Neuronal stem cell (in vitro differentiated cells): ENCODE data around the gene PLCH2.
A peak's percentile ranks its signal among the peaks of the same experiment; 100 is the strongest.

Source experiments
- DNase-seq: peaks from one replicate; pipeline ENCODE4 v3.0.0-alpha.2; 2013; ENCODE audit warnings: low spot score
- H2AFZ ChIP-seq: one replicate; pipeline ENCODE4 v1.6.1; 2013; ENCODE audit warnings: mild to moderate bottlenecking, low read length, inconsistent platforms
- H2AK5ac ChIP-seq: 2 replicates; pipeline ENCODE4 v1.6.1; 2013; ENCODE audit warnings: low read depth, mild to moderate bottlenecking, inconsistent platforms, low read length, moderate library complexity, mixed read lengths
- H2BK120ac ChIP-seq: 2 replicates; pipeline ENCODE4 v1.6.1; 2013; ENCODE audit warnings: low read depth, mild to moderate bottlenecking, inconsistent platforms, low read length, moderate library complexity, mixed read lengths
- H2BK12ac ChIP-seq: one replicate; pipeline ENCODE4 v1.6.1; 2013; ENCODE audit warnings: low read length, inconsistent platforms
- H2BK15ac ChIP-seq: 2 replicates; pipeline ENCODE4 v1.6.1; 2013; ENCODE audit warnings: mild to moderate bottlenecking, low read length, inconsistent platforms, mixed read lengths
- H2BK5ac ChIP-seq: one replicate; pipeline ENCODE4 v1.6.1; 2013; ENCODE audit warnings: inconsistent platforms, mild to moderate bottlenecking, low read length, moderate library complexity
- H3K14ac ChIP-seq: one replicate; pipeline ENCODE4 v1.6.1; 2013; ENCODE audit warnings: low read length, inconsistent platforms
- H3K18ac ChIP-seq: 2 replicates; pipeline ENCODE4 v1.6.1; 2013; ENCODE audit warnings: low read length, inconsistent platforms
- H3K23ac ChIP-seq: 2 replicates; pipeline ENCODE4 v1.6.1; 2013; ENCODE audit warnings: low read depth, mild to moderate bottlenecking, mixed read lengths, low read length, inconsistent platforms; ENCODE audit not compliant: poor library complexity
- H3K27ac ChIP-seq: replicated peaks from 3 replicates; pipeline ENCODE4 v1.5.1; 2013; ENCODE audit warnings: low read length, inconsistent platforms
- H3K27me3 ChIP-seq, 3 experiments: 2 replicates each; pipeline ENCODE4 v1.6.1; 2013; ENCODE audit warnings: low read length in 3 of 3, mild to moderate bottlenecking in 2 of 3, inconsistent platforms in 1 of 3, low read depth in 1 of 3, mixed read lengths in 1 of 3, moderate library complexity in 1 of 3; ENCODE audit not compliant: control insufficient read depth in 3 of 3, insufficient read depth in 3 of 3
- H3K36me3 ChIP-seq, 2 donors: replicated peaks in 1 of 2; 2 replicates each; pipeline ENCODE4 v1.6.1; 2013; ENCODE audit warnings: low read length in 2 of 2; ENCODE audit not compliant: control insufficient read depth in 2 of 2, insufficient read depth in 2 of 2
- H3K4ac ChIP-seq: 2 replicates; pipeline ENCODE4 v1.6.1; 2013; ENCODE audit warnings: inconsistent platforms, mild to moderate bottlenecking, low read length, moderate library complexity
- H3K4me1 ChIP-seq, 2 donors: 1 replicate in 1 of 2; 2 replicates in 1 of 2; pipeline ENCODE4 v1.6.1; 2013; ENCODE audit warnings: low read length in 2 of 2, low read depth in 1 of 2; ENCODE audit not compliant: control insufficient read depth in 2 of 2, insufficient read depth in 1 of 2
- H3K4me2 ChIP-seq: one replicate; pipeline ENCODE4 v1.6.1; 2013; ENCODE audit warnings: mild to moderate bottlenecking, low read length, inconsistent platforms; ENCODE audit not compliant: insufficient read depth, poor library complexity, severe bottlenecking
- H3K4me3 ChIP-seq, 2 donors: 2 replicates each; pipeline ENCODE4 v1.5.1; 2013; ENCODE audit warnings: low read length in 2 of 2, mild to moderate bottlenecking in 2 of 2, inconsistent platforms in 1 of 2, moderate library complexity in 1 of 2
- H3K79me1 ChIP-seq: one replicate; pipeline ENCODE4 v1.6.1; 2013; ENCODE audit warnings: low read depth, mild to moderate bottlenecking, inconsistent platforms, low read length, moderate library complexity
- H3K9ac ChIP-seq: one replicate; pipeline ENCODE4 v1.6.1; 2013; ENCODE audit warnings: mild to moderate bottlenecking, low read depth, low read length, inconsistent platforms; ENCODE audit not compliant: poor library complexity
- H3K9me3 ChIP-seq, 2 donors: replicated peaks in 1 of 2; 2 replicates each; pipeline versions ENCODE3 to v1.6.1; 2013; ENCODE audit warnings: low read length in 2 of 2, mild to moderate bottlenecking in 2 of 2, inconsistent platforms in 1 of 2, low read depth in 1 of 2, mixed read lengths in 1 of 2, moderate library complexity in 1 of 2; ENCODE audit not compliant: control insufficient read depth in 2 of 2, insufficient read depth in 1 of 2
- H4K8ac ChIP-seq: one replicate; pipeline ENCODE4 v1.6.1; 2013; ENCODE audit warnings: low read depth, mild to moderate bottlenecking, inconsistent platforms, low read length, moderate library complexity
- H4K91ac ChIP-seq: one replicate; pipeline ENCODE4 v1.6.1; 2013; ENCODE audit warnings: low read length, low read depth, mild to moderate bottlenecking, inconsistent platforms; ENCODE audit not compliant: poor library complexity
- WGBS, 2 donors: extraction: QIAGEN DNeasy Blood & Tissue Kit; methylation state at CpG; one replicate each; pipeline ENCODE4 v1.1.7; 2013; ENCODE audit warnings: missing lambda C conversion rate in 2 of 2, mixed read lengths in 1 of 2; ENCODE audit not compliant: insufficient read length in 2 of 2, insufficient replicate concordance in 1 of 2; ENCODE audit errors: extremely low coverage in 2 of 2; 5-methylcytosine and 5-hydroxymethylcytosine counted together

Gene PLCH2

GRCh38 chr1:2502661-2503553, 26.8 kb downstream of the PLCH2 start:
- no peak for DNase-seq
- H4K91ac ChIP-seq: peak overlapping the region; percentile 47
- no peak overlapping the region for H3K4me2 ChIP-seq
- H2BK5ac ChIP-seq: no peak overlapping the region
- no peak overlapping the region for H3K9ac ChIP-seq
- no CpG with 5 or more reads among the region's 36 CpGs for WGBS, 2 donors
- no peak overlapping the region for H2BK12ac ChIP-seq
- no peak overlapping the region for H3K27ac ChIP-seq
- H3K4me1 ChIP-seq: peaks cover 2 to 3% of the 10 kb centered on the region in 2 donors
- H3K36me3 ChIP-seq: peaks cover 4 to 9% of the 10 kb centered on the region in 2 donors
- H3K27me3 ChIP-seq: peaks cover 0 to 4% (median 0%) of the 10 kb centered on the region in 3 experiments
- no peaks in the 10 kb centered on the region for H3K79me1 ChIP-seq
- peak overlapping the region; percentile 91 for H2AK5ac ChIP-seq
- peak overlapping the region; percentile 87 for H2BK120ac ChIP-seq
- H3K18ac ChIP-seq: peak overlapping the region; percentile 87
- H3K23ac ChIP-seq: peak overlapping the region; percentile 70
- H3K4ac ChIP-seq: peak overlapping the region; percentile 1
- no peak overlapping the region for H2AFZ ChIP-seq
- H2BK15ac ChIP-seq: peak overlapping the region; percentile 75
- H3K9me3 ChIP-seq: no peaks in the 10 kb centered on the region
- H3K4me3 ChIP-seq: no peak overlapping the region
- H4K8ac ChIP-seq: no peak overlapping the region
- peak overlapping the region; percentile 91 for H3K14ac ChIP-seq

DNA sequence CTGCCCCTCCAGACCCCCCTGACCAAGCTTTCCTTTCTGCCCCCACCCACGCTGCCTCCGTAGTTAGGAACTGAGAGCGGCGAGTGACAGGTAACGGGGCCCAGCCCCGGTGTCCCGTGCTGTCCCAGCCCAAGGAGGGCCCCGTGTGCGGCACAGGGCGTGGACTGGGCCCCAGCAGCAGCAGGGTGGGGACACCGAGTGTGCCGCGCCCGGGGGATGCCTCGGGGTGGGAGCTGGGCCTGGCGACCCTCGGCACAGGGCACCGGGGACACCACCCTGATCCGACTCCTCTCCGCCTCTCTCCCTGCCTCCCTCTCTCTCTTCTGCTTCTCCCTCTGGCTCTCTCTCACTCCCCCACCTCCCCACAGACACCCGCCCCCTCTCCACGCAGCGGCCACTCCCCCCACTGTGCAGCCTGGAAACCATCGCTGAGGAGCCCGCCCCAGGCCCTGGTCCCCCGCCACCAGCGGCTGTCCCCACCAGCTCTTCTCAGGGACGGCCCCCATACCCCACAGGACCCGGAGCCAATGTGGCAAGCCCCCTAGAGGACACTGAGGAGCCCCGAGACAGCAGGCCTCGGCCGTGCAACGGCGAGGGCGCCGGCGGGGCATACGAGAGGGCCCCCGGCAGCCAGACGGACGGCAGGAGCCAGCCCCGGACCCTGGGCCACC, 27.6 kb downstream of the PLCH2 start:
- no peak overlapping the region for H2AFZ ChIP-seq
- no peak overlapping the region for H4K91ac ChIP-seq
- no peak overlapping the region for H3K27ac ChIP-seq

GRCh38 chr1:2504225-2504948, 28.3 kb downstream of the PLCH2 start:
- no peak overlapping the region for H3K4me3 ChIP-seq
- H3K23ac ChIP-seq: peak overlapping the region; percentile 55
- H2BK120ac ChIP-seq: no peak overlapping the region
- H3K36me3 ChIP-seq: peaks cover 14 to 22% of the 10 kb centered on the region in 2 donors
- no peak for DNase-seq
- peak overlapping the region; percentile 96 for H2BK15ac ChIP-seq
- WGBS, 2 donors: no CpG with 5 or more reads among the region's 36 CpGs
- no peaks in the 10 kb centered on the region for H3K9me3 ChIP-seq
- no peak overlapping the region for H3K27ac ChIP-seq
- no peaks in the 10 kb centered on the region for H3K27me3 ChIP-seq
- no peak overlapping the region for H2AFZ ChIP-seq
- peak overlapping the region; percentile 90 for H3K18ac ChIP-seq
- H2BK12ac ChIP-seq: peak overlapping the region; percentile 58
- H3K4me2 ChIP-seq: no peak overlapping the region
- H3K4ac ChIP-seq: no peak overlapping the region
- H4K91ac ChIP-seq: peak overlapping the region; percentile 53
- H3K4me1 ChIP-seq: peaks cover 2 to 3% of the 10 kb centered on the region in 2 donors
- H2BK5ac ChIP-seq: no peak overlapping the region
- peak overlapping the region; percentile 43 for H4K8ac ChIP-seq
- peak overlapping the region; percentile 90 for H2AK5ac ChIP-seq
- peak overlapping the region; percentile 44 for H3K9ac ChIP-seq
- H3K79me1 ChIP-seq: no peaks in the 10 kb centered on the region
- H3K14ac ChIP-seq: peak overlapping the region; percentile 82

More for the DNA sequence above, 27.6 kb downstream of the PLCH2 start:
- Histone ChIP-seq H3K4me2 (no peak overlapping the region), H3K4ac (no peak overlapping the region), H4K8ac (peak overlapping the region; percentile 43), H3K4me3 (no peak overlapping the region), H3K9me3 (no peaks in the 10 kb centered on the region), H3K23ac (peak overlapping the region; percentile 73), H3K79me1 (no peaks in the 10 kb centered on the region), H2BK12ac (no peak overlapping the region), H3K14ac (peak overlapping the region; percentile 21), H3K36me3 (peaks cover 9 to 15% of the 10 kb centered on the region in 2 donors), H2BK15ac (no peak overlapping the region), H2BK5ac (no peak overlapping the region), H2BK120ac (peak overlapping the region; percentile 87), H2AK5ac (peak overlapping the region; percentile 91), H3K9ac (peak overlapping the region; percentile 81), H3K27me3 (peaks cover 0 to 4% (median 0%) of the 10 kb centered on the region in 3 experiments), H3K18ac (peak overlapping the region; percentile 80), H3K4me1 (peaks cover 2 to 3% of the 10 kb centered on the region in 2 donors)
- no CpG with 5 or more reads among the region's 42 CpGs for whole genome bisulfite sequencing, 2 donors
- no peak for DNase-seq
